DND-41 (cell line): Measurements from ENCODE around the gene YIPF7.

Experiments used
- ATAC-seq: fragments of 200-7000 bp; cut with Tn5 transposase; 3 replicates; pipeline ENCODE4 v1.9.1; 2021; ENCODE audit warnings: low read depth; ENCODE audit not compliant: insufficient read depth
- DNase-seq: peaks from one replicate; pipeline ENCODE4 v3.0.0-alpha.2; 2020
- H2AFZ ChIP-seq: 2 replicates; pipeline ENCODE4 v1.6.0; 2012; ENCODE audit warnings: low read depth, low read length
- H3K27ac ChIP-seq: 2 replicates; pipeline ENCODE4 v1.5.1; 2012; ENCODE audit warnings: low read length, inconsistent platforms
- H3K27me3 ChIP-seq: fragments of 200-600 bp; sonication (generic); 2 replicates; pipeline ENCODE4 v1.6.0; 2012; ENCODE audit warnings: low read length, mild to moderate bottlenecking, inconsistent platforms; ENCODE audit not compliant: insufficient read depth, poor library complexity
- H3K36me3 ChIP-seq: 2 replicates; pipeline ENCODE4 v1.5.1; 2012; ENCODE audit warnings: low read length, inconsistent platforms; ENCODE audit not compliant: insufficient read depth
- H3K4me1 ChIP-seq: 2 replicates; pipeline ENCODE4 v1.5.1; 2012; ENCODE audit warnings: mild to moderate bottlenecking, low read length; ENCODE audit not compliant: insufficient read depth
- H3K4me2 ChIP-seq: 2 replicates; pipeline ENCODE4 v1.6.0; 2012; ENCODE audit warnings: mild to moderate bottlenecking, moderate library complexity, low read length, inconsistent platforms; ENCODE audit not compliant: insufficient read depth
- H3K4me3 ChIP-seq, 2 experiments: fragments of 200-600 bp in 1 of 2; shearing (Covaris generic) in 1 of 2; 2 replicates each; pipeline ENCODE4 v1.5.1; 2012 to 2016; ENCODE audit warnings: inconsistent platforms in 2 of 2, low read length in 2 of 2, mild to moderate bottlenecking in 2 of 2, low read depth in 1 of 2, moderate library complexity in 1 of 2
- H3K79me2 ChIP-seq: 2 replicates; pipeline ENCODE4 v1.6.0; 2012; ENCODE audit warnings: low read length, inconsistent platforms; ENCODE audit not compliant: insufficient read depth
- H3K9ac ChIP-seq: 2 replicates; pipeline ENCODE4 v1.6.0; 2012; ENCODE audit warnings: low read depth, mild to moderate bottlenecking, inconsistent platforms, low read length, moderate library complexity
- H3K9me3 ChIP-seq: 2 replicates; pipeline ENCODE4 v1.5.1; 2012; ENCODE audit warnings: low read length, moderate library complexity, mild to moderate bottlenecking, inconsistent platforms; ENCODE audit not compliant: insufficient read depth, severe bottlenecking
- H4K20me1 ChIP-seq: 2 replicates; pipeline ENCODE4 v1.6.0; 2012; ENCODE audit warnings: low read length; ENCODE audit not compliant: insufficient read depth
- CTCF ChIP-seq: IDR thresholded peaks from 2 replicates; pipeline ENCODE4 v1.5.1; 2012; ENCODE audit warnings: borderline replicate concordance, low read length, moderate library complexity, mild to moderate bottlenecking; ENCODE audit not compliant: poor library complexity, severe bottlenecking; ENCODE audit errors: extremely low read depth
- EZH2 ChIP-seq: IDR thresholded peaks from 3 replicates; pipeline ENCODE4 v1.6.1; 2012; ENCODE audit warnings: borderline replicate concordance, low read depth, mild to moderate bottlenecking, moderate library complexity, low read length, inconsistent platforms; ENCODE audit not compliant: severe bottlenecking

YIPF7 gene

GRCh38 chr4:44578954-44579353 lies 72.5 kb downstream of the YIPF7 start:
- Histone ChIP-seq H3K27ac (no peak overlapping the region), H3K9ac (no peak overlapping the region)

More at GRCh38 chr4:44578954-44579353, 72.5 kb downstream of the YIPF7 start:
- Histone ChIP-seq H3K4me1 (no peaks in the 10 kb centered on the region), H3K27me3 (no peaks in the 10 kb centered on the region), H3K4me2 (no peak overlapping the region), H2AFZ (no peak overlapping the region), H3K9me3 (no peaks in the 10 kb centered on the region), H3K79me2 (no peaks in the 10 kb centered on the region), H3K36me3 (no peaks in the 10 kb centered on the region), H4K20me1 (no peaks in the 10 kb centered on the region), H3K4me3 (no peak overlapping the region)
- ATAC-seq (no peak), DNase-seq (no peak)
- no peak for TF ChIP-seq CTCF
- TF ChIP-seq EZH2: no peak
